Measurements from ENCODE around the gene ARMC10.

DNA sequence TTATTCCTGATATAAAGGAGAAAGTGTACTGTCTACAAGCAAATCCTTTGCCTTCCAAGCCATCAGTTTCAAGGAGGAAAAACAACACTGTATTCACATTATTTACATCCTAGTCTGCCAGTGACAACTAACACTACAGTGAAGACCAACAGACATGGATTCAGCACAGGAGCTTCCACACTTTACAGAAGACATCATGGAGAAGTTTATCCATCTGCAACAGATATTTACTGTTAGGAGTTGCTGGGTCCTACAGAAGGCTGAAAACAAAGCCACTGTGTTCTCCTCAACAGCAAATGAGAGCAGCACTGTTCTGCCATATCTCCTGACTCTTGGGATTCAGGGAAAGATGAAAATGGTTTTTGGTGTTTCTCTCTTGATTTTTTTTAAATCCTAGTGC, 42.1 kb downstream of the ARMC10 start:
- TF ChIP-seq POLR2AphosphoS5 (IDR thresholded peaks at IDR 0.05; ENCODE audit: low read depth, low read length): no peak
- no peak for TF ChIP-seq REST (IDR thresholded peaks at IDR 0.05; ENCODE audit: insufficient read depth in 1 of 2, low read depth in 2 of 2, low read length in 2 of 2)
